Measurements from ENCODE around the gene HAUS7.

HAUS7 gene

GRCh38 chrX:153486171-153486570 is 15.8 kb upstream of the HAUS7 start:
- H3K4me3 ChIP-seq (ENCODE audit: low read depth, low read length): no peak overlapping the region
- no peak for TF ChIP-seq CTCF (IDR thresholded peaks at IDR 0.05; ENCODE audit: low read depth, low read length)

- H3K4me3 ChIP-seq (ENCODE audit: low read depth, low read length): no peak overlapping the region
- TF ChIP-seq CTCF (IDR thresholded peaks at IDR 0.05; ENCODE audit: low read depth, low read length): no peak
Observed at GRCh38 chrX:153485396-153486080, 15.2 kb upstream of the HAUS7 start.

GRCh38 chrX:153482376-153483015 is 12.1 kb upstream of the HAUS7 start:
- TF ChIP-seq CTCF (IDR thresholded peaks at IDR 0.05; ENCODE audit: low read depth, low read length): no peak
- H3K4me3 ChIP-seq (ENCODE audit: low read depth, low read length): no peak overlapping the region

- TF ChIP-seq CTCF (IDR thresholded peaks at IDR 0.05; ENCODE audit: low read depth, low read length): no peak
- no peak overlapping the region for H3K4me3 ChIP-seq (ENCODE audit: low read depth, low read length)
Observed at GRCh38 chrX:153481043-153481442, 10.7 kb upstream of the HAUS7 start.

GRCh38 chrX:153478746-153479145 is 8.4 kb upstream of the HAUS7 start:
- no peak for TF ChIP-seq CTCF (IDR thresholded peaks at IDR 0.05; ENCODE audit: low read depth, low read length)
- no peak overlapping the region for H3K4me3 ChIP-seq (ENCODE audit: low read depth, low read length)

GRCh38 chrX:153477901-153478300 is 7.5 kb upstream of the HAUS7 start:
- no peak for TF ChIP-seq CTCF (IDR thresholded peaks at IDR 0.05; ENCODE audit: low read depth, low read length)
- H3K4me3 ChIP-seq (ENCODE audit: low read depth, low read length): no peak overlapping the region

GRCh38 chrX:153477364-153477857 is 7.0 kb upstream of the HAUS7 start:
- no peak for TF ChIP-seq CTCF (IDR thresholded peaks at IDR 0.05; ENCODE audit: low read depth, low read length)

More at GRCh38 chrX:153477364-153477857, 7.0 kb upstream of the HAUS7 start:
- H3K4me3 ChIP-seq (ENCODE audit: low read depth, low read length): no peak overlapping the region

Data from WI38 (cell line).